Limb (tissue), 2 donors: ENCODE results near the gene ZNF133.
"Not testable (repeated sequence)": the region's sequence is repeated elsewhere in the genome, so short reads cannot be mapped to it uniquely, and the experiment has no call there.

Experiments used
- DNase-seq, 2 donors: peaks; one replicate each; pipeline ENCODE4 v3.0.0-alpha.2; 2016; ENCODE audit errors: extremely low spot score in 2 of 2

ZNF133 gene

DNA sequence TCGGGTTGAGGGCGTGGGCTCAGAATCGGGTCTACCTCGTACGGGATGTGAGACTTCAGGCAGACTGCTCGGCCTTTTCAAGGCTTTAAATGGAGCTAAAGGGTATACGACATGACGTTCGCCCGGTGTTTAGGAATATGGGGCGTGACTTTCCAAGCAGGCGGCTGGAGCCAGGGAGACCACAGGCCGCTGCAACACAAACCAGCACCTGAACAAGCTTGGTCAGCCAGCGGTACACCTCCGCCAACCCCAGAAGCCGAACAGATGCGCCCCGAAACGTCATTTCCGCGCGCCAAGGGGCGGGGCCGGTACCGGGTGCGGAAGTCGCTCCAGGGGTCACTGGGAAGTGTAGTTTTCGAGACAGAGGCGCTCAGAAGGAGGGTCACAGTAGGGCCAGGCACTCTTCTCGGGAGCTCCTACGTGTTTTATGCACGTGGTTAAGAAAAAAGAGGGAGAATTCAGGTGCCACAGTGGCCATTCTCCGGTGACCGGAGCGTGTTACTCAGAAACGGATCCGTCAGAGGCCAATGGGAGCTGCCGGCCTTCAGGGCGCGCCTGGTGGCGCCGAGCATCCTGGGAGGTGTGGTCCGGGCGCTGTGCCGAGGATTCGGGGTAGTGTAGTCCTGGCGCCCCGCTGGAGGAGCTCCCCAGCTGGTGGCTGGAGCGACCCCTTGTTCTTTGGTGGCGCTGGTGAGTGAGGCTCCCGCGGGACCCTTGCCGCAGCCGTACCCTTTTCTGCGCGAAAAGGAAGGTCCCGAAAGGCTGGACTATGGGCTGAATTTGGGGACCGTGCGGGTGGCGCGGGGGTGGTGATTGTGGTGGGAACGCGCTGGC, at the start of gene ZNF133:
ZNF133 (plus strand) TSS at position 613 of the 834 bp plus-strand sequence. CDS start 17,160 bp downstream, outside the sequence.
- DNase-seq, result peak; percentile 94 to 100

DNA sequence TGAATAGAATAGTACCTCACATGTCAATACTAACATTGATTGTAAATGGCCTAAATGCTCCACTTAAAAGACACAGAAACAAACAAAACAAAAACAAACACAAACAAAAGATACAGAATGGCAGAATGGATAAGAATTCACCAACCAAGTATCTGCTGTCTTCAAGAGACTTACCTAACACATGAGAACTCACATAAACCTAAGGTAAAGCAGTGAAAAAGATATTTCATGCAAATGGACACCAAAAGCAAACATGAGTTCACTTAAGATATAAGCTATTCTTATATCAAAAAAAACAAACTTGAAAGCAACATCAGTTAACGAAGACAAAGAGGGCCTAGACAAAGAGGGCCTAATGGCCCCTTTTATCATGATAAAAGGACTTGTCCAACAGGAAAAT, 47.3 kb upstream of the ZNF133 start:
- no peak for DNase-seq

DNA sequence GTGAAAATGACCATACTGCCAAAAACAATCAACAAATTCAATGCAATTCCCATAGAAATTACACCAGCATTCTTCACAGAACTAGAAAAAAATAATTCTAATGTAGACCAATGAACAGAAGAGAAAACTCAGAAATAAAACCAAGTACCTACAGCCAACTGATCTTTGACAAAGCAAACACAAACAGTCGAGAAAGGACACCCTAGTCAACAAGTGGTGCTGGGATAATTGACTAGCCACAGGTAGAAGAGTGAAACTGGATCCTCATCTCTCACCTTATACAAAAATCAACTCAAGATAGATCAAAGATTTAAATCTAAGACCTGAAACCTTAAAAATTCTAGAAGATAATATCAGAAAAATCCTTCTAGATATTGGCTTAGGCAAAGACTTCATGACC, 44.5 kb upstream of the ZNF133 start:
- no peak for DNase-seq

GRCh38 chr20:18248545-18248944, 39.8 kb upstream of the ZNF133 start:
- not testable (repeated sequence) for DNase-seq

DNA sequence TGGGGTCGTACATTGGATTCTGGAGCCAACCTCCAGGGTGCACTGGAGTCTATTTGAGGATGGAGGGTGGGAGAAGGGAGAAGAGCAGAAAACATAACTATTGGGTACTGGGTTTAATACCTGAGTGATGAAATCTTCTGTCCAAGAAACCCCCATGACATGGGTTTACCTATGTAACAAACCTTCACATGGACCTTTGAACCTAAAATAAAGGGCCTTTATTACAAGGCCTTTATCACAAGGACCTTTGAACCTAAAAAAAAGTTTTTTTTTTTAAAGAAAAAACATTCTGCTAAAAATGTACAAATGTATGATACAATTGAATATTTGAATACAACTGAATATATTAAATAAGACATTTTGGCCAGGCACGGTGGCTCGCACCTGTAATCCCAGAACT, 38.1 kb upstream of the ZNF133 start:
- no peak for DNase-seq

- DNase-seq, result no peak
Measured at GRCh38 chr20:18252597-18253451, 35.5 kb upstream of the ZNF133 start.

DNA sequence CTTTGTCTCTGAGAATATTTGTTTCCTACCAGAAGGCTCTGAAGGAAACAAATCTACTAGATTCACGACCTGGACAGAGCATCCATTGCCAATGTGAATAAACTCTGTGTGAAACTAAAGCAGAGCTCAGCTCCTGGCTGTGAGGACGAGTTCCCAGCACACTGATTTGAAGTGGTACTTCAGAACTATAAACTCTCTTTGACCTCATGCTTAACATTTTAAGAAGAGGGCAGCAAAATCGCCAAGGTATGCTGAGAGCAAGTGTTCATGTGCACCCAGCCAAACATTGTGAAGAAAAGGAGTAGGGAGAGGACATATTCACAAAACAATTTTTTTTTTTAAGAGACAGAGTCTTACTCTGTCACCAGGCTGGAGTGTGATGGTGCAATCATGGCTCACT, 33.7 kb upstream of the ZNF133 start:
- DNase-seq, result no peak

DNA sequence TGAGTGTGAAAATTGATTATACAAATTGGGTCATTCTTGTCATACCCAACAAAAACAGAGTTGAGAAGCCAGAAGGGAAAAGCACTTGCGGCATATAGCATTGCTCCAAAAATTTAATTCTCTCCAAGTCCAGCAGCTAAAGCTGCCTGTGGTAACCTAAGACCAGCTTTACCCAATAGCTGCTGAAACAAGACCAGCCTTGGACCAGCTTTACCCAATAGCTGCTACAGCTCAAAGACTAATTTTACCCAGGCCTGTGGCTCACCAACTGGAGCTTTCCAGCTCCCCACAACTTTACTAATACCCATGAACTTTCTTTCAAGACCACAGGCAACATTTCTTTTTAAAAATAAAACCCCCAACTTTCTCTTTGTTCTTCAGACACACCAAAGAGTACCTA, 32.8 kb upstream of the ZNF133 start:
- no peak for DNase-seq

DNA sequence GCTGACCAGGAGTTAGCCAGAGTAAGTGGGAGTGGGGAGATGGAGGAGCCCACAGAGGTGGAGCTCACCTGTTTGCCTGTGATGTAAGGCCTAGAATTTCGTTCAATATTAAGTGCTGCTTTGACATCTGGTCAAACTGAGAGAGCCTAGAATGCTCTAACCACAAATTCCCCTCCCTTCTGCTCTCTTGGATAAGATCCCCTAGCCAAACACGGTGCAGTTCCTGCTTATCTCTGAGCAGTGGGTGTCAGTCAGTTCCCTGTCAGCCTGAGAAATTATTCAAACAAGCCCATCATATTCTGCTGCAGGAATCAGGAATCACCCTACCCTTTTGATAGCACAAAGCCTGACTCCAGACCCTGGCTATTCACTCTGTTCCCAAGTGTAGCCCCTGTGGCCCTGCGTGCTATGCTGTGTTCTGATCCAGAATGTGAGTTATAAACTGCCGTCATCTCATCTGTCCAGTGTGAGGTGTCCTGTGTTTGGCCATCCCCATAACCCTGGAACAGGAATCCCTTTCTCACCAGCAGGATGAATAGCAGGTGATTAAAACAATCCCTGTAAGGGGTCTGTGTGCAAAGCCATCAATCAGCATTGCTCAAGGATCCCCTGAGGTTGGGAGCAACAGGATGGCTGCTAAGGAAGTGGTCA, 31.8 kb upstream of the ZNF133 start:
- DNase-seq, result no peak

- DNase-seq, result no peak
Measured at GRCh38 chr20:18258126-18258860, 30.0 kb upstream of the ZNF133 start.

DNA sequence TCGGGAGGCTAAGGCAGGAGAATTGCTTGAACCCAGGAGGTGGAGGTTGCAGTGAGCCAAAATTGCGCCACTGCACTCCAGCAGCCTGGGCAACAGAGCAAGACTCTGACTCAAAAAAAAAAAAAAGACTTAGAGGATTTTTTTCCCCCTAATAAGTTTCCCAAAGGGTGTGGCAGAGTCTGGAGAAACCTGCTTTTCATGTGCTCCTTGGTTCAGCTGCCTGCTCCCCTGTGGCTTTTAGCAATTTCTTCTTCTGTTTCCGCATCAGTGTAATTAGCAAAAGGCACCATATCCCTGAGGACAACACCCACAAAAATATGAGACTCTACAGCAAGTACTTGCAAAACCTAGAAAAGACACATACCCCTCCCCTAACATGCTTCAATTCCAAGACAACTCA, 28.6 kb upstream of the ZNF133 start:
- DNase-seq, result no peak

- no peak for DNase-seq
Measured at GRCh38 chr20:18263723-18264122, 24.6 kb upstream of the ZNF133 start.

DNA sequence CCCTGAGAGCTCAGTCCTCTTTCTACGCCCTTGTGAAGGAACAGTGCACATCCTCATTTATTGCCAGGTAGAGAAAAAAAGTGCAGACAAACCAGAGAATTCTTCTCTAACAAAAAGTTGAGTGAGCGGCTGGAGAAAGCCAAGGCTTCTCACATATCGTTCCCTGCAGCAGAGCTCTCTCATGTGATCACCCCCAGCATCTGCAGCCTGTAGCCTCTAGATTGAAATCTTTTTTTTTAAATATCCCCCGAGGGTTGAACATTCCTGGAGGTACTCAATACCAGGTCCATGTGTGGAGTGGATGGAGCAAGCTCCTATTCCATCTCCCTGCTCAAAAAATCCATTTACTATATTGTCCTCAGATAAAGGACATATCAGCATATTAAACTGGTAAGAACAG, 22.9 kb upstream of the ZNF133 start:
- no peak for DNase-seq

GRCh38 chr20:18266282-18266681, 22.0 kb upstream of the ZNF133 start:
- DNase-seq, result no peak

DNA sequence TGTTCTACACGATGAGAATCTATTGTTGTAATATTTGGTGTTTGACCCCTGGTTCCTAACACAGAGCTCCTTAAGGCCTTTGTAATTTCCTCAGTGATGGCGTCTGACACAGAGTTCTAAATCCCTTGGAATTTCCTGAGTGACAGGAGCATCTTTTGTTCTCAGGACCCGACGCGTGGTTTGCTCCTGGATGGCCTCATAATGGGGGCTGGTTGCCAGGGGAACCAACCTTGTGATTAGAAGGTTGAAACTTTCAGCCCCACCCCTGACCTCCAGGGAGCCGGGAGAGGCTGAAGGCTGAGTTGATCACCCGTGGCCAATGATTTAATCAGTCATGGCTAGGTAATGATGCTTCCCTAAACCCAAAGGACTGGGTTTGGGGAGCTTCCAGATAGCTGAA, 20.5 kb upstream of the ZNF133 start:
- DNase-seq, result no peak

GRCh38 chr20:18271160-18271559, 17.2 kb upstream of the ZNF133 start:
- DNase-seq, result no peak

DNA sequence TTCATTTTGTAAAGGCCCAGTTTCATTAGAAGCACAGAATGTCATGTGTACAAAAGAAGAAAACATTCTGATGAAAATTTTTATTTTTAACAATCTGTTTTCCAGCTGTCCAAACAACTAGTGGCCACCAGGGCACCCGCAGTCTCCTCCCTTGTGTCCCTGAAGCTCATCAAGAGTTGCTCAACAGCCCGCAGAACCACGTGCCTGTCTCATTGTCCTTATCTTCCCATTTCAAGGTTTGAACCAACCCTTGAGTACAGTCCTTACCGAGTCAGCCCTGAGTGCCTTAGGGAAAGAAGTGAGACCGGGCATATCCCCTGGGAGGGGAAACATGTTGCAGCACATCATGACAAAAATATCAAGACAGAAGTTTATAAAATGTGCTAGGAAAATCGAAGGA, 15.9 kb upstream of the ZNF133 start:
- DNase-seq, result no peak

- DNase-seq, result no peak
Measured at GRCh38 chr20:18273738-18274137, 14.6 kb upstream of the ZNF133 start.

DNA sequence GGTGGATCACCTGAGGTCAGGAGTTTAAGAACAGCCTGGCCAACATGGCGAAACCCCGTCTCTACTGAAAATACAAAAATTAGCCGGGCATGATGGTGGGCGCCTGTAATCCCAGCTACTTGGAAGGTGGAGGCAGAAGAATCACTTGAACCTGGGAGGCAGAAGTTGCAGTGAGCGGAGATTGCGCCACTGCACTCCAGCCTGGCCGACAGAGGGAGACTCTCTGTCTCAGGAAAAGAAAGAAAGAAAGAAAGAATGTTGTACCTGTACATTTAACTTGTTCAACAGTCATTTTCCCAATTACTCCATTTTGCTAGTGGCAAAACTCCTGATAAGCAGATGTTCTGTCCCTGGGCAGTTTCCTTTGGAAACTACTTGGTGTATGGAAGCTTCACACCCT, 12.4 kb upstream of the ZNF133 start:
- not testable (repeated sequence) for DNase-seq

DNA sequence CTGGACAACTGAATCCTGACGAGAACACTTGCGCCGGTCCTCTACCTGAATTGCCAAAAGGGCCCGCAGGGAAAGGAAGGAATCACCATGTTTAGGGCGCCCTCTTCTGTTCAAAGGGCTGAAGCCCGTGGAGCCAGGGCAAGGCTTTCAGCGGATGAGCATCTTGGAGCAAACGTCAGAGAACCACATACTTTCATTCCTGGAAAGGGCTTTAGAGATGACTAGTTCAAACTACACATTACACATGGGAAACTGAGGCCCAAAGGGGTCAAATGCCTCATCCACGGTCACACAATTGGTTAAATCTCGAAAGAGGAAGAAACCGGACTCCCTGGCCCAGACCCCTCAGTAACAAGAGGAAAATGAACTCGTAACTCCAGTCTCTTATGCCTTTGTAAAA, 11.5 kb upstream of the ZNF133 start:
- peak; percentile 66 for DNase-seq

DNA sequence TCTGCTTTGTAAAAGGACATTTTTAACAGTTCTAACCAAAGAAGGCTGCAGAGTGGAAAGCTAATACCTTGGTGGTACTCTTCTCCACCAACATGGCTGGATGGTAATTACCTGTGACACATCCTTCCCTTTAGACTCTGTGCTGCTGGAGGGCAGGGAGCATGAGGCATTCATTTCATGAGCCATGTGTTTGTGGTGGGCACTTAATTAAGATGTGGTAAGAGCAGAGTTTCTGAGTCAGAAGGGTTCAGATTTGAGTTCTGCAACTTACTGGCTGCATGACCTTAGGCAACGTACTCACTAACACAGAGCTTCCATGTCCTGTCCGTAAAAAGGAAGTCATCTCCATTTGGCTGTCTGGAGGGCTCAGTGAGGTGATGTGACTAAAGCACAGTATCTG, 9.1 kb upstream of the ZNF133 start:
- DNase-seq, result no peak
